Lung (tissue), 12 donors: ENCODE results near the gene CDKL1. TPM values are rescaled to one million over a fixed set of nuclear protein-coding genes. Genes with fewer than 3 reads are reported as not detected.

Source experiments
- ATAC-seq: fragments of 200-7000 bp; cut with Tn5 transposase; one replicate; pipeline ENCODE4 v1.9.1; 2020; ENCODE audit warnings: moderate number of reproducible peaks; ENCODE audit not compliant: insufficient read depth, low FRiP score
- DNase-seq, 3 donors: peaks; one replicate each; pipeline ENCODE4 v3.0.0-alpha.2; 2013 to 2017
- H3K27ac ChIP-seq, 2 donors: one replicate each; pipeline ENCODE4 v1.5.1; 2013; ENCODE audit warnings: mild to moderate bottlenecking in 2 of 2, moderate library complexity in 2 of 2, control low read depth in 1 of 2, inconsistent platforms in 1 of 2, low read depth in 1 of 2, low read length in 1 of 2
- H3K27me3 ChIP-seq, 3 donors: one replicate each; pipeline ENCODE4 v1.5.1; 2013; ENCODE audit warnings: low read length in 2 of 3; ENCODE audit not compliant: control insufficient read depth in 3 of 3, insufficient read depth in 3 of 3
- H3K36me3 ChIP-seq, 4 donors: one replicate each; pipeline ENCODE4 v1.5.1; 2013; ENCODE audit warnings: low read length in 4 of 4, mild to moderate bottlenecking in 1 of 4, moderate library complexity in 1 of 4; ENCODE audit not compliant: control insufficient read depth in 4 of 4, insufficient read depth in 4 of 4
- H3K4me1 ChIP-seq, 5 donors: one replicate each; pipeline ENCODE4 v1.5.1; 2013; ENCODE audit warnings: low read length in 5 of 5, mild to moderate bottlenecking in 2 of 5, moderate library complexity in 1 of 5; ENCODE audit not compliant: control insufficient read depth in 5 of 5, insufficient read depth in 5 of 5
- H3K4me3 ChIP-seq: one replicate; pipeline ENCODE4 v1.5.1; 2013; ENCODE audit warnings: mild to moderate bottlenecking, control low read depth, moderate library complexity
- H3K9ac ChIP-seq, 2 donors: one replicate each; pipeline ENCODE4 v1.5.1; 2013; ENCODE audit warnings: low read length in 2 of 2, control low read depth in 1 of 2; ENCODE audit not compliant: insufficient read depth in 1 of 2
- H3K9me3 ChIP-seq, 4 donors: one replicate each; pipeline ENCODE4 v1.5.1; 2013; ENCODE audit warnings: low read length in 3 of 4, mild to moderate bottlenecking in 1 of 4, moderate library complexity in 1 of 4; ENCODE audit not compliant: control insufficient read depth in 4 of 4, insufficient read depth in 3 of 4
- CTCF ChIP-seq: IDR thresholded peaks from 2 replicates; pipeline ENCODE4 v1.5.1; 2012; ENCODE audit warnings: mild to moderate bottlenecking; ENCODE audit errors: control extremely low read depth, extremely low read depth
- WGBS, 2 donors: extraction: QIAGEN DNeasy Blood & Tissue Kit; methylation state at CpG; one replicate each; pipeline ENCODE4 v1.1.7; 2013; 5-methylcytosine and 5-hydroxymethylcytosine counted together
- polyA plus RNA-seq, 2 donors: library from polyadenylated mRNA; stranded (reverse); fragments of 200-250 nt; gene quantifications; one replicate each; pipeline ENCODE4 v1.2.1, GENCODE V29; 2013
- total RNA-seq, 2 donors: library from RNA; depleted of rRNA in 1 of 2; stranded (reverse); fragments of >200 nt in 1 of 2; gene quantifications; one replicate each; pipeline ENCODE4 v1.2.1, GENCODE V29; 2014 to 2021
- donor health status: control.
- donor health status: control.
- donor health status: Bipolar disorder and iron deficiency.
- donor health status: healthy.
- donor health status: DM: yes; HTN: yes; CAD: no.

CDKL1 gene
- total and polyA plus RNA-seq, 4 donors = 3.8 to 28.2 (median 16.3) TPM

- no peak for DNase-seq
Observed at GRCh38 chr14:50350975-50351374, 45.7 kb downstream of the CDKL1 start.

GRCh38 chr14:50348933-50349332 is 47.7 kb downstream of the CDKL1 start:
- H3K9me3 ChIP-seq = no peaks in the 10 kb centered on the region
- no peaks in the 10 kb centered on the region for H3K27me3 ChIP-seq
- no peak overlapping the region for H3K4me3 ChIP-seq
- DNase-seq = no peak
- no peak for TF ChIP-seq CTCF
- no peaks in the 10 kb centered on the region for H3K36me3 ChIP-seq
- ATAC-seq = no peak
- H3K27ac ChIP-seq = no peak overlapping the region
- peaks cover 0 to 13% (median 4%) of the 10 kb centered on the region in 5 donors for H3K4me1 ChIP-seq
- H3K9ac ChIP-seq = no peak overlapping the region

More at GRCh38 chr14:50350975-50351374, 45.7 kb downstream of the CDKL1 start:
- 61 to 68% methylated on average over 2 of the region's 2 CpGs for WGBS, 2 donors
- Histone ChIP-seq H3K27me3 (no peaks in the 10 kb centered on the region), H3K4me3 (no peak overlapping the region), H3K36me3 (no peaks in the 10 kb centered on the region), H3K4me1 (peaks cover 0 to 6% (median 4%) of the 10 kb centered on the region in 5 donors), H3K27ac (no peak overlapping the region), H3K9ac (no peak overlapping the region), H3K9me3 (no peaks in the 10 kb centered on the region)
- TF ChIP-seq CTCF = no peak
- no peak for ATAC-seq

- no peaks in the 10 kb centered on the region for H3K9me3 ChIP-seq
- H3K36me3 ChIP-seq = no peaks in the 10 kb centered on the region
- no peak for ATAC-seq
- H3K4me1 ChIP-seq = peaks cover 0 to 22% (median 6%) of the 10 kb centered on the region in 5 donors
- H3K4me3 ChIP-seq = no peak overlapping the region
- no peak overlapping the region for H3K27ac ChIP-seq
- TF ChIP-seq CTCF = no peak
- 61 to 96% methylated on average over 1 of the region's 1 CpG for WGBS, 2 donors
- DNase-seq = no peak
- no peaks in the 10 kb centered on the region for H3K27me3 ChIP-seq
- H3K9ac ChIP-seq = no peak overlapping the region
Observed at GRCh38 chr14:50347521-50347920, 49.2 kb downstream of the CDKL1 start.

GRCh38 chr14:50345846-50346422 is 50.7 kb downstream of the CDKL1 start:
- Histone ChIP-seq H3K9me3 (no peaks in the 10 kb centered on the region), H3K9ac (no peak overlapping the region), H3K27me3 (no peaks in the 10 kb centered on the region), H3K4me3 (no peak overlapping the region), H3K36me3 (no peaks in the 10 kb centered on the region), H3K27ac (peak overlapping the region in 1 of 2 donors; percentile 10), H3K4me1 (peaks cover 0 to 32% (median 6%) of the 10 kb centered on the region in 5 donors)
- TF ChIP-seq CTCF = no peak
- DNase-seq (peak in 2 of 3 donors; percentile 41 to 54), ATAC-seq (no peak)
- WGBS, 2 donors = 55 to 66% methylated on average over 6 of the region's 6 CpGs
